NB4 (cell line): ENCODE results near the gene PAPPA2.

ENCODE experiments used
- DNase-seq: peaks from one replicate; pipeline ENCODE4 v3.0.0; 2010; ENCODE audit warnings: low read depth
- H3K4me3 ChIP-seq: one replicate; pipeline ENCODE4 v1.5.1; 2011; ENCODE audit warnings: mild to moderate bottlenecking, low read depth, low read length, moderate library complexity
- CTCF ChIP-seq: IDR thresholded peaks from one replicate; pipeline ENCODE4 v1.5.1; 2012; ENCODE audit warnings: low read depth, low read length
- MAX ChIP-seq: IDR thresholded peaks from 2 replicates; pipeline ENCODE4 v1.6.1; 2011; ENCODE audit warnings: low read depth, low read length
- MYC ChIP-seq: IDR thresholded peaks from 2 replicates; pipeline ENCODE4 v1.6.1; 2011; ENCODE audit warnings: low read depth, low read length
- POLR2A ChIP-seq: IDR thresholded peaks from 2 replicates; pipeline ENCODE4 v1.6.1; 2011; ENCODE audit warnings: mild to moderate bottlenecking; ENCODE audit not compliant: insufficient read length; ENCODE audit errors: extremely low read depth

The PAPPA2 gene

GRCh38 chr1:176648556-176648955 is 185.6 kb downstream of the PAPPA2 start:
- DNase-seq, result no peak
- H3K4me3 ChIP-seq, result no peak overlapping the region
- TF ChIP-seq MYC (no peak), CTCF (no peak), MAX (no peak), POLR2A (no peak)

DNA sequence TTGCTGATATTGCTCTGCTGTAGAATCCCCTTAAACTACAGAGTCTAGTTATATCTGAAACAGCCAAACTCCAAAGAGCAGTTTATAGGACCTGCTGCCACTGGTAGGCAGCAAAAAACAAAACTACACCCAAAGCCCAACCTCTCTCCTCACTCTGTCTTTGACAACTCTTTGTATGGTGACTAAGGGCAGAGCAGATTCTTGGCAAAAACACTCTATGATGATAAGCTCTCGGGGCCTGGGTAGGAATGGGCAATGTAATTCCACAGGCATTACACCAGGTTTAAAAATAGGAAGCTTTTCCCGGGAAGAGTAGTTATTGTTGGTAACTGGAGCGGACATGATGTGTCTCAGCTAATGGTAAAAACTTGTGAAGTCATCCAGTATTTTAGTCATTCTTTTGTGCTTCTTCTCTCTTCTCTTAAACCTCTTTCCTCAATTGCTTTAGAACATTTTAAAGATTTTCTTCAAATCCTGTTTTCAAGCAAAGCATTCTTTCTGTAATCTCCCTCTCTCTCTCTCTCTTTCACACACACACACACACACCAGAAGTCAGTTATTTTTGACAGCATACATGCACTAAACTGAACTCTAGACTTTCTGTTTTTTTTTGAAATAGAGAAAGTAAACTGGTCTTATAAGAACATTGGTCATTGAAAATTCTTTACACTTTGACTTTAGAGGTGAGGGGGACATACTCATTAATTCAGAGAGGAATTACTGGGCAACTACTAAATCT is 193.5 kb downstream of the PAPPA2 start:
- TF ChIP-seq POLR2A, result no peak
- no peak for TF ChIP-seq CTCF
- TF ChIP-seq MAX, result no peak
- no peak for TF ChIP-seq MYC
- DNase-seq, result no peak

GRCh38 chr1:176669782-176670181 is 206.8 kb downstream of the PAPPA2 start:
- no peak overlapping the region for H3K4me3 ChIP-seq
- TF ChIP-seq MAX (no peak), MYC (no peak), POLR2A (no peak), CTCF (no peak)
- no peak for DNase-seq

More for the DNA sequence above, 193.5 kb downstream of the PAPPA2 start:
- no peak overlapping the region for H3K4me3 ChIP-seq

DNA sequence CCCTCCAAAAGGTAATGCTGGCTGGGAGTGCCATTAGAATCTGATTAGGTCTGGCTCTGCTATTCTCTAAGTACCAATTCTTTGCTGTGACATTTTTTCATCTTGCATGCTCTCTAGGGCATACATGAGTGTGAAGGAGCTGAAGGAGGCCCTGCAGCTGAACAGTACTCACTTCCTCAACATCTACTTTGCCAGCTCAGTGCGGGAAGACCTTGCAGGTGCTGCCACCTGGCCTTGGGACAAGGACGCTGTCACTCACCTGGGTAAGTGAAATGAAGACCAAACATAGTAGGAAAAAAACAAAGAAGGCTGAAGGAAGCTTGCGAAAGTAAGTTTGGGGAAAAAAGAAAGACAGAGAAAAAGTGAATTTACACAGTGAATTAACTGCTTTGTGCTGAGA is 207.9 kb downstream of the PAPPA2 start:
- TF ChIP-seq MYC (no peak), CTCF (no peak), POLR2A (no peak)
- no peak overlapping the region for H3K4me3 ChIP-seq
- no peak for DNase-seq

GRCh38 chr1:176682830-176683535 is 220.0 kb downstream of the PAPPA2 start:
- DNase-seq, result no peak
- no peak overlapping the region for H3K4me3 ChIP-seq
- no peak for TF ChIP-seq MAX
- TF ChIP-seq MYC, result no peak
- TF ChIP-seq CTCF, result no peak
- TF ChIP-seq POLR2A, result no peak
